ENCODE results near the gene ZNF511. TPM values are rescaled to one million over a fixed set of nuclear protein-coding genes. Genes with fewer than 3 reads are reported as not detected.

ZNF511 gene
- total RNA-seq, 6 donors from 2014 or later, result 12.6 to 44.2 (median 33.0) TPM

- DNase-seq (peak; percentile 45 to 92), ATAC-seq (ENCODE audit: low FRiP score in 2 of 2) (peak in 1 of 2 donors; percentile 16)
- 20 to 24% methylated on average over 21 to 58 of the region's 63 CpGs for WGBS, 2 donors
- TF ChIP-seq POLR2AphosphoS5 (IDR thresholded peaks at IDR 0.05), result no peak
- no peak for TF ChIP-seq POLR2A (IDR thresholded peaks at IDR 0.05)
- TF ChIP-seq EP300 (IDR thresholded peaks at IDR 0.05), result no peak
- TF ChIP-seq CTCF (IDR thresholded peaks at IDR 0.05), result no peak
- peak within 1 kb of the TSS in 3 of 4 donors; percentile 33 to 45 (median 40) for H3K4me3 ChIP-seq
- H3K27me3 ChIP-seq, result peaks cover 0 to 35% (median 24%) of the 10 kb centered on the region in 4 donors
- H3K36me3 ChIP-seq, result no peaks in the 10 kb centered on the region
- H3K4me1 ChIP-seq, result peaks cover 21 to 25% (median 22%) of the 10 kb centered on the region in 4 donors
- H3K9me3 ChIP-seq, result no peaks in the 10 kb centered on the region
- H3K27ac ChIP-seq, result peak within 1 kb of the TSS in 2 of 4 donors; percentile 7 to 10
These were observed 28.1 kb downstream of the ZNF511 start, which contains the start of gene CALY for GRCh38 chr10:133336577-133337369. Gene CALY (minus strand): TSS chr10:133336896. CDS start chr10:133328989, 7,907 bp downstream.

- Histone ChIP-seq H3K4me3 (no peak overlapping the region), H3K36me3 (no peaks in the 10 kb centered on the region), H3K9me3 (no peaks in the 10 kb centered on the region), H3K27ac (no peak overlapping the region), H3K4me1 (peaks cover 21 to 25% (median 22%) of the 10 kb centered on the region in 4 donors), H3K27me3 (peaks cover 0 to 35% (median 24%) of the 10 kb centered on the region in 4 donors)
- no peak for ATAC-seq (ENCODE audit: low FRiP score in 2 of 2)
- TF ChIP-seq POLR2A (IDR thresholded peaks at IDR 0.05), result no peak
- no peak for TF ChIP-seq EP300 (IDR thresholded peaks at IDR 0.05)
- TF ChIP-seq CTCF (IDR thresholded peaks at IDR 0.05), result no peak
- no peak for TF ChIP-seq POLR2AphosphoS5 (IDR thresholded peaks at IDR 0.05)
- DNase-seq, result no peak
- WGBS, 2 donors, result 89 to 91% methylated on average over 3 of the region's 3 CpGs
These were observed 28.6 kb downstream of the ZNF511 start for GRCh38 chr10:133337370-133337725.

GRCh38 chr10:133338080-133339071, 29.7 kb downstream of the ZNF511 start:
- H3K36me3 ChIP-seq, result no peaks in the 10 kb centered on the region
- no peaks in the 10 kb centered on the region for H3K9me3 ChIP-seq
- ATAC-seq (ENCODE audit: low FRiP score in 2 of 2) (no peak), DNase-seq (no peak)
- H3K27ac ChIP-seq, result no peak overlapping the region
- no peak overlapping the region for H3K4me3 ChIP-seq
- H3K27me3 ChIP-seq, result peaks cover 0 to 32% (median 24%) of the 10 kb centered on the region in 4 donors
- no peak for TF ChIP-seq POLR2A (IDR thresholded peaks at IDR 0.05)
- no peak for TF ChIP-seq EP300 (IDR thresholded peaks at IDR 0.05)
- TF ChIP-seq CTCF (IDR thresholded peaks at IDR 0.05), result no peak
- TF ChIP-seq POLR2AphosphoS5 (IDR thresholded peaks at IDR 0.05), result no peak
- H3K4me1 ChIP-seq, result peaks cover 21 to 25% (median 22%) of the 10 kb centered on the region in 4 donors
- WGBS, 2 donors, result 89 to 93% methylated on average over 10 of the region's 10 CpGs

- Histone ChIP-seq H3K4me1 (peaks cover 20 to 22% (median 21%) of the 10 kb centered on the region in 4 donors), H3K27me3 (peaks cover 0 to 28% (median 21%) of the 10 kb centered on the region in 4 donors), H3K4me3 (no peak overlapping the region), H3K27ac (no peak overlapping the region), H3K36me3 (no peaks in the 10 kb centered on the region), H3K9me3 (no peaks in the 10 kb centered on the region)
- TF ChIP-seq POLR2A (IDR thresholded peaks at IDR 0.05), result no peak
- TF ChIP-seq POLR2AphosphoS5 (IDR thresholded peaks at IDR 0.05), result no peak
- no peak for TF ChIP-seq EP300 (IDR thresholded peaks at IDR 0.05)
- TF ChIP-seq CTCF (IDR thresholded peaks at IDR 0.05), result no peak
- ATAC-seq (ENCODE audit: low FRiP score in 2 of 2), result peak in 1 of 2 donors; percentile 23
- WGBS, 2 donors, result 93% methylated on average over 13 of the region's 13 CpGs
- peak in 1 of 2 donors; percentile 52 for DNase-seq
These were observed 31.1 kb downstream of the ZNF511 start for GRCh38 chr10:133339708-133340380.

Measured in upper lobe of left lung (tissue), 6 donors.